Calu3 (cell line): ENCODE measurements around the gene SPI1. TPM values are rescaled to one million over a fixed set of nuclear protein-coding genes. Genes with fewer than 3 reads are reported as not detected.

Source experiments
- BruUV-seq: library from RNA; stranded (reverse); fragments of 400-500 nt; replicated peaks from 2 replicates; lab custom pipeline; 2021; lab: Mats Ljungman, UMichigan
- CTCF ChIA-PET: fragments of 300-600 bp; sonication (Branson Sonifier 250); formaldehyde crosslinking; loops from one replicate; lab custom pipeline; 2022; ENCODE audit warnings: antibody characterized with exemption; lab: Charles Lee
- DNase-seq: peaks from one replicate; pipeline ENCODE4 v3.0.0; 2022
- H3K27ac Mint-ChIP-seq: one replicate; pipeline ENCODE4 v1.8.0; 2022; ENCODE audit warnings: mixed read lengths; ENCODE audit not compliant: unreplicated experiment
- H3K27me3 Mint-ChIP-seq: one replicate; pipeline ENCODE4 v1.8.0; 2022; ENCODE audit warnings: mixed read lengths; ENCODE audit not compliant: unreplicated experiment
- H3K36me3 Mint-ChIP-seq: one replicate; pipeline ENCODE4 v1.8.0; 2022; ENCODE audit warnings: mild to moderate bottlenecking, moderate library complexity, mixed read lengths; ENCODE audit not compliant: insufficient read depth, unreplicated experiment
- H3K4me1 Mint-ChIP-seq: one replicate; pipeline ENCODE4 v1.8.0; 2022; ENCODE audit warnings: mild to moderate bottlenecking, low read depth, mixed read lengths; ENCODE audit not compliant: unreplicated experiment
- H3K4me3 Mint-ChIP-seq: one replicate; pipeline ENCODE4 v1.8.0; 2022; ENCODE audit warnings: mild to moderate bottlenecking, low read depth, moderate library complexity, mixed read lengths; ENCODE audit not compliant: unreplicated experiment
- H3K9me3 Mint-ChIP-seq: one replicate; pipeline ENCODE4 v1.8.0; 2022; ENCODE audit warnings: low read depth, mixed read lengths; ENCODE audit not compliant: unreplicated experiment
- intact Hi-C: fragments of 100-400 bp; cut with micrococcal nuclease; formaldehyde crosslinking; loops from one replicate; pipeline ENCODE4 v1.10.0; 2022; ENCODE audit not compliant: unreplicated experiment
- total RNA-seq: library from RNA; stranded (reverse); gene quantifications from 2 replicates; pipeline ENCODE4 v1.2.3, GENCODE V29; 2022
- TF ChIP-seq, protein P1 (sequence below): fragments of 200-600 bp; IDR thresholded peaks from one replicate; pipeline ENCODE4 v1.8.0; 2022; ENCODE audit warnings: antibody characterized with exemption; ENCODE audit not compliant: unreplicated experiment

Gene SPI1
- total RNA-seq, 1 experiment from 2014 or later = not detected

DNA sequence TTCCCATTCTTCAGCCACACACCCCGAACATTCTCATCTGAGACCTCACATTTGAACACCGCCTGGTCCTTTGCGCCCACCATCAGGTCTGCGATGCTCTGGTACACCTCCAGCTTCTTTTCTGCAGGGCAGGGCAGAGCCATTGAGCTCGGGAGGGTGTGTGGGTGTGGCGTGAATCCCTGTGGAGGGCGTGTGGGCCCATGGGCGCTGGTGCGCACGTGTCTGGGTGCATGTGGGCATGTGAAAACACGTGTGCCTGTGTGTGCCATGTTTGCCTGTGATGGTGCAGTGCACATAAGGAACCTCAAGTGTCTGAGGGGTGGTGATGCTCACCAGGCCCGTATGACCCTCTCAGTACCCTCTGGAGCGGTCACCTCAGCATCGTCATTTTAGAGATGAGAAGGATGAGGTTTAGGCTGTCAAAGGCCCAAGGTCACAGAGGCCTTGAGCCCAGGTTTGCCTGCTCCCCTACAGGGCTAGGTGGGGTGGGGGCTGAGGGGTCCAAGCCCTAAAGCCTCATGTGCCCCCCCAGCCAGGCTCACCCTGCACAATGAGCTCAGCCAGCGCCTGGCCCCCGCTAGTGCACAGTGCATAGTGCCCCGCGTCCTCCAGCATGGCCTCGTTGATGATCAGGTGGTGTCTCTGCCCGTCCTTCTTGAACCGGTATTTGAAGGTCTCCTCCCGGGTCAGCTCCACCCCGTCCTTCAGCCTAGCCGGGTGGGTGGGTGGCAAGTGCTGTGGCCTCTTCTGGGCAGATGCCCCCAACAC lies 36.1 kb downstream of the SPI1 start:
- intact Hi-C loops = no loop called here
- Mint-ChIP-seq H3K4me3 (no peak overlapping the region), H3K27me3 (peaks cover 81% of the 10 kb centered on the region), H3K9me3 (no peaks in the 10 kb centered on the region), H3K36me3 (peaks cover 4% of the 10 kb centered on the region), H3K4me1 (no peaks in the 10 kb centered on the region), H3K27ac (no peak overlapping the region)
- CTCF ChIA-PET = no interaction called here
- TF ChIP-seq, protein P1, sequence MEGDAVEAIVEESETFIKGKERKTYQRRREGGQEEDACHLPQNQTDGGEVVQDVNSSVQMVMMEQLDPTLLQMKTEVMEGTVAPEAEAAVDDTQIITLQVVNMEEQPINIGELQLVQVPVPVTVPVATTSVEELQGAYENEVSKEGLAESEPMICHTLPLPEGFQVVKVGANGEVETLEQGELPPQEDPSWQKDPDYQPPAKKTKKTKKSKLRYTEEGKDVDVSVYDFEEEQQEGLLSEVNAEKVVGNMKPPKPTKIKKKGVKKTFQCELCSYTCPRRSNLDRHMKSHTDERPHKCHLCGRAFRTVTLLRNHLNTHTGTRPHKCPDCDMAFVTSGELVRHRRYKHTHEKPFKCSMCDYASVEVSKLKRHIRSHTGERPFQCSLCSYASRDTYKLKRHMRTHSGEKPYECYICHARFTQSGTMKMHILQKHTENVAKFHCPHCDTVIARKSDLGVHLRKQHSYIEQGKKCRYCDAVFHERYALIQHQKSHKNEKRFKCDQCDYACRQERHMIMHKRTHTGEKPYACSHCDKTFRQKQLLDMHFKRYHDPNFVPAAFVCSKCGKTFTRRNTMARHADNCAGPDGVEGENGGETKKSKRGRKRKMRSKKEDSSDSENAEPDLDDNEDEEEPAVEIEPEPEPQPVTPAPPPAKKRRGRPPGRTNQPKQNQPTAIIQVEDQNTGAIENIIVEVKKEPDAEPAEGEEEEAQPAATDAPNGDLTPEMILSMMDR = no peak
- BruUV-seq = no TSS peak
- no peak for DNase-seq

GRCh38 chr11:47340980-47341775 lies 37.2 kb downstream of the SPI1 start:
- H3K36me3 Mint-ChIP-seq = peaks cover 4% of the 10 kb centered on the region
- BruUV-seq = no TSS peak
- no peak overlapping the region for H3K27ac Mint-ChIP-seq
- H3K9me3 Mint-ChIP-seq = no peaks in the 10 kb centered on the region
- no peak overlapping the region for H3K4me3 Mint-ChIP-seq
- TF ChIP-seq, protein P1 = no peak
- DNase-seq = no peak
- peaks cover 74% of the 10 kb centered on the region for H3K27me3 Mint-ChIP-seq
- CTCF ChIA-PET = interaction anchor here (0.6 kb wide), 2 partner anchors 77 to 166 kb away, joined by 4 to 5 read pairs; no protein-coding TSS in a partner anchor
- intact Hi-C loops = no loop called here
- no peaks in the 10 kb centered on the region for H3K4me1 Mint-ChIP-seq

- DNase-seq = no peak
- intact Hi-C loops = no loop called here
- H3K27me3 Mint-ChIP-seq = peaks cover 62% of the 10 kb centered on the region
- no peak overlapping the region for H3K27ac Mint-ChIP-seq
- no peaks in the 10 kb centered on the region for H3K4me1 Mint-ChIP-seq
- TF ChIP-seq, protein P1 = no peak
- no peak overlapping the region for H3K4me3 Mint-ChIP-seq
- no TSS peak for BruUV-seq
- CTCF ChIA-PET = no interaction called here
- no peaks in the 10 kb centered on the region for H3K9me3 Mint-ChIP-seq
- no peaks in the 10 kb centered on the region for H3K36me3 Mint-ChIP-seq
Observed at GRCh38 chr11:47340010-47340409, 38.3 kb downstream of the SPI1 start.

GRCh38 chr11:47338396-47339241 lies 39.7 kb downstream of the SPI1 start:
- intact Hi-C loops = no loop called here

More at GRCh38 chr11:47338396-47339241, 39.7 kb downstream of the SPI1 start:
- Mint-ChIP-seq H3K27ac (no peak overlapping the region), H3K4me1 (no peaks in the 10 kb centered on the region), H3K4me3 (no peak overlapping the region), H3K36me3 (no peaks in the 10 kb centered on the region), H3K9me3 (no peaks in the 10 kb centered on the region), H3K27me3 (peaks cover 48% of the 10 kb centered on the region)
- BruUV-seq = no TSS peak
- CTCF ChIA-PET = no interaction called here
- DNase-seq = no peak
- TF ChIP-seq, protein P1 = no peak
